ENCODE results near the gene RPP25.

Gene RPP25

DNA sequence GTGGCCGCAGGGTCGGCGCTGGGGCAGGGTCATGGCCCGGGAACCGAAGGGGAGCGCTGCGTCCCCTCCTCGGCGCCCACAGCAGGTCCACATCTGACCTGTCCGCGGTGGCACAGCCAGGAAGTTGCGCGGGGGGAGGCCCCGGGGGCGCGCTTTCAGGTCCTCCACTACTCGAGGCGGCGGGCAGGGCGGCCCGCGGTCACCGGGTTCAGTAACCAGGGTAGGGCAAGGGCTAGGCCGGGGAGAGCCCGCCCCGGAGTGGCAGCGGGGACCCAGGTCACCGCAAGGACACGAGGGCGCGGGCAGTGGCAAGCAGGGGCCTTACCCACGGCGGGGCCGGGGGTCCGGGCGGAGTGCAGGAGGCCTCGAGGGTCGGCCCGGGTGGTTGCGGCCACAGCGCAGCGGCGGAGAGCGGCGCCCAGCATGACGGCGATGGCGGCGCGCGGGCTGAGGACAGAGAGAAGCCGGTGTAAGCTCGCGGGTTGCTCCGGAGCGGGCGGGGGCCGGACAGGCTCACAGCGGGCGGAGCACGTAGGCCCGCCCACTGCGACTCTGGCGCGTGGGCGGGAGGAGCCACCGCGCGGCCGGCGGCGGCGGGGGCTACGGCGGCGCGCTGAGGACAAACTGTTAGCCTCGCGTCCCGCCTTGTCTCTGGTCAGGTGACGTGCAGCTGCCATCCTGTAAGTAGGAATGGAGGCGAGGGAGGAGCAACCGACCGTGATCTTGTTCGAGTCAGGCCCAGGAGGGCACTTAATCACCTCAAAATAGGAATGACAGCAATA, 18.8 kb downstream of the RPP25 start, which contains the start of gene COX5A (continued):
- TF ChIP-seq, protein P1, sequence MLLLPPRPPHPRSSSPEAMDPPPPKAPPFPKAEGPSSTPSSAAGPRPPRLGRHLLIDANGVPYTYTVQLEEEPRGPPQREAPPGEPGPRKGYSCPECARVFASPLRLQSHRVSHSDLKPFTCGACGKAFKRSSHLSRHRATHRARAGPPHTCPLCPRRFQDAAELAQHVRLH (tag by site-specific recombination; IDR thresholded peaks at IDR 0.05): peak; percentile 57
- TF ChIP-seq REPIN1 (tag by site-specific recombination; IDR thresholded peaks at IDR 0.05; ENCODE audit: low read depth) (peak; percentile 65; the same call in 1 of the 2 replicates), ZNF16 (tag by site-specific recombination; IDR thresholded peaks at IDR 0.05; ENCODE audit: low read depth) (peak; percentile 42; the same call in 1 of the 2 replicates), ZNF777 (tag by site-specific recombination; IDR thresholded peaks at IDR 0.05; ENCODE audit: borderline replicate concordance) (no peak; the same call in 1 of the 2 replicates), ZNF549 (tag by site-specific recombination; IDR thresholded peaks at IDR 0.05) (no peak), ZNF548 (tag by site-specific recombination; IDR thresholded peaks at IDR 0.05) (peak; percentile 19; the same call in 1 of the 2 replicates), ZNF423 (tag by site-specific recombination; IDR thresholded peaks at IDR 0.05) (peak; percentile 10; the same call in 1 of the 2 replicates), YY1 (tag by site-specific recombination; IDR thresholded peaks at IDR 0.05) (peak; percentile 88), BCL11B (tag by site-specific recombination; IDR thresholded peaks at IDR 0.05; ENCODE audit: low read depth) (peak; percentile 95; the same call in 1 of the 2 replicates), ZNF529 (tag by site-specific recombination; IDR thresholded peaks at IDR 0.05; ENCODE audit: insufficient replicate concordance) (no peak), ZNF416 (tag by site-specific recombination; IDR thresholded peaks at IDR 0.05) (no peak), ZNF175 (tag by site-specific recombination; IDR thresholded peaks at IDR 0.05) (no peak), ZNF707 (tag by site-specific recombination; IDR thresholded peaks at IDR 0.05) (no peak), ZNF837 (tag by site-specific recombination; IDR thresholded peaks at IDR 0.05) (no peak), MZF1 (tag by site-specific recombination; IDR thresholded peaks at IDR 0.05; ENCODE audit: borderline replicate concordance) (no peak), MYNN (tag by site-specific recombination; IDR thresholded peaks at IDR 0.05; ENCODE audit: borderline replicate concordance) (peak; percentile 44; the same call in 1 of the 2 replicates), ZNF184 (tag by site-specific recombination; IDR thresholded peaks at IDR 0.05) (peak; percentile 53; the same call in 1 of the 2 replicates), EGR2 (tag by site-specific recombination; IDR thresholded peaks at IDR 0.05; ENCODE audit: low read depth) (peak; percentile 54)
- TF ChIP-seq, protein P2, sequence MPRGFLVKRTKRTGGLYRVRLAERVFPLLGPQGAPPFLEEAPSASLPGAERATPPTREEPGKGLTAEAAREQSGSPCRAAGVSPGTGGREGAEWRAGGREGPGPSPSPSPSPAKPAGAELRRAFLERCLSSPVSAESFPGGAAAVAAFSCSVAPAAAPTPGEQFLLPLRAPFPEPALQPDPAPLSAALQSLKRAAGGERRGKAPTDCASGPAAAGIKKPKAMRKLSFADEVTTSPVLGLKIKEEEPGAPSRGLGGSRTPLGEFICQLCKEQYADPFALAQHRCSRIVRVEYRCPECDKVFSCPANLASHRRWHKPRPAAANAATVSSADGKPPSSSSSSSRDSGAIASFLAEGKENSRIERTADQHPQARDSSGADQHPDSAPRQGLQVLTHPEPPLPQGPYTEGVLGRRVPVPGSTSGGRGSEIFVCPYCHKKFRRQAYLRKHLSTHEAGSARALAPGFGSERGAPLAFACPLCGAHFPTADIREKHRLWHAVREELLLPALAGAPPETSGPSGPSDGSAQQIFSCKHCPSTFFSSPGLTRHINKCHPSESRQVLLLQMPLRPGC (tag by site-specific recombination; IDR thresholded peaks at IDR 0.05): no peak; the same call in 1 of the 2 replicates
- TF ChIP-seq, protein P3, sequence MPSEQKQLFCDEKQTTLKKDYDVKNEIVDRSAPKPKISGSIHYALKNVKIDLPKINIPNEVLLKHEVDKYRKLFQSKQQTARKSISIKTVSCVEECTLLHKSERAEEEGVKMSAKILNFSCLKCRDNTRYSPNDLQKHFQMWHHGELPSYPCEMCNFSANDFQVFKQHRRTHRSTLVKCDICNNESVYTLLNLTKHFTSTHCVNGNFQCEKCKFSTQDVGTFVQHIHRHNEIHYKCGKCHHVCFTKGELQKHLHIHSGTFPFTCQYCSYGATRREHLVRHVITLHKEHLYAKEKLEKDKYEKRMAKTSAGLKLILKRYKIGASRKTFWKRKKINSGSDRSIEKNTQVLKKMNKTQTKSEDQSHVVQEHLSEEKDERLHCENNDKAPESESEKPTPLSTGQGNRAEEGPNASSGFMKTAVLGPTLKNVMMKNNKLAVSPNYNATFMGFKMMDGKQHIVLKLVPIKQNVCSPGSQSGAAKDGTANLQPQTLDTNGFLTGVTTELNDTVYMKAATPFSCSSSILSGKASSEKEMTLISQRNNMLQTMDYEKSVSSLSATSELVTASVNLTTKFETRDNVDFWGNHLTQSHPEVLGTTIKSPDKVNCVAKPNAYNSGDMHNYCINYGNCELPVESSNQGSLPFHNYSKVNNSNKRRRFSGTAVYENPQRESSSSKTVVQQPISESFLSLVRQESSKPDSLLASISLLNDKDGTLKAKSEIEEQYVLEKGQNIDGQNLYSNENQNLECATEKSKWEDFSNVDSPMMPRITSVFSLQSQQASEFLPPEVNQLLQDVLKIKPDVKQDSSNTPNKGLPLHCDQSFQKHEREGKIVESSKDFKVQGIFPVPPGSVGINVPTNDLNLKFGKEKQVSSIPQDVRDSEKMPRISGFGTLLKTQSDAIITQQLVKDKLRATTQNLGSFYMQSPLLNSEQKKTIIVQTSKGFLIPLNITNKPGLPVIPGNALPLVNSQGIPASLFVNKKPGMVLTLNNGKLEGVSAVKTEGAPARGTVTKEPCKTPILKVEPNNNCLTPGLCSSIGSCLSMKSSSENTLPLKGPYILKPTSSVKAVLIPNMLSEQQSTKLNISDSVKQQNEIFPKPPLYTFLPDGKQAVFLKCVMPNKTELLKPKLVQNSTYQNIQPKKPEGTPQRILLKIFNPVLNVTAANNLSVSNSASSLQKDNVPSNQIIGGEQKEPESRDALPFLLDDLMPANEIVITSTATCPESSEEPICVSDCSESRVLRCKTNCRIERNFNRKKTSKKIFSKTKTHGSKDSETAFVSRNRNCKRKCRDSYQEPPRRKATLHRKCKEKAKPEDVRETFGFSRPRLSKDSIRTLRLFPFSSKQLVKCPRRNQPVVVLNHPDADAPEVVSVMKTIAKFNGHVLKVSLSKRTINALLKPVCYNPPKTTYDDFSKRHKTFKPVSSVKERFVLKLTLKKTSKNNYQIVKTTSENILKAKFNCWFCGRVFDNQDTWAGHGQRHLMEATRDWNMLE (tag by site-specific recombination; conservative IDR thresholded peaks at IDR 0.05; ENCODE audit: low read depth): no peak
- TF ChIP-seq, protein P4, sequence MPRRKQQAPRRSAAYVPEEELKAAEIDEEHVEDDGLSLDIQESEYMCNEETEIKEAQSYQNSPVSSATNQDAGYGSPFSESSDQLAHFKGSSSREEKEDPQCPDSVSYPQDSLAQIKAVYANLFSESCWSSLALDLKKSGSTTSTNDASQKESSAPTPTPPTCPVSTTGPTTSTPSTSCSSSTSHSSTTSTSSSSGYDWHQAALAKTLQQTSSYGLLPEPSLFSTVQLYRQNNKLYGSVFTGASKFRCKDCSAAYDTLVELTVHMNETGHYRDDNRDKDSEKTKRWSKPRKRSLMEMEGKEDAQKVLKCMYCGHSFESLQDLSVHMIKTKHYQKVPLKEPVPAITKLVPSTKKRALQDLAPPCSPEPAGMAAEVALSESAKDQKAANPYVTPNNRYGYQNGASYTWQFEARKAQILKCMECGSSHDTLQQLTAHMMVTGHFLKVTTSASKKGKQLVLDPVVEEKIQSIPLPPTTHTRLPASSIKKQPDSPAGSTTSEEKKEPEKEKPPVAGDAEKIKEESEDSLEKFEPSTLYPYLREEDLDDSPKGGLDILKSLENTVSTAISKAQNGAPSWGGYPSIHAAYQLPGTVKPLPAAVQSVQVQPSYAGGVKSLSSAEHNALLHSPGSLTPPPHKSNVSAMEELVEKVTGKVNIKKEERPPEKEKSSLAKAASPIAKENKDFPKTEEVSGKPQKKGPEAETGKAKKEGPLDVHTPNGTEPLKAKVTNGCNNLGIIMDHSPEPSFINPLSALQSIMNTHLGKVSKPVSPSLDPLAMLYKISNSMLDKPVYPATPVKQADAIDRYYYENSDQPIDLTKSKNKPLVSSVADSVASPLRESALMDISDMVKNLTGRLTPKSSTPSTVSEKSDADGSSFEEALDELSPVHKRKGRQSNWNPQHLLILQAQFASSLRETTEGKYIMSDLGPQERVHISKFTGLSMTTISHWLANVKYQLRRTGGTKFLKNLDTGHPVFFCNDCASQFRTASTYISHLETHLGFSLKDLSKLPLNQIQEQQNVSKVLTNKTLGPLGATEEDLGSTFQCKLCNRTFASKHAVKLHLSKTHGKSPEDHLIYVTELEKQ (tag by site-specific recombination; IDR thresholded peaks at IDR 0.05; ENCODE audit: borderline replicate concordance): no peak
- TF ChIP-seq, protein P5, sequence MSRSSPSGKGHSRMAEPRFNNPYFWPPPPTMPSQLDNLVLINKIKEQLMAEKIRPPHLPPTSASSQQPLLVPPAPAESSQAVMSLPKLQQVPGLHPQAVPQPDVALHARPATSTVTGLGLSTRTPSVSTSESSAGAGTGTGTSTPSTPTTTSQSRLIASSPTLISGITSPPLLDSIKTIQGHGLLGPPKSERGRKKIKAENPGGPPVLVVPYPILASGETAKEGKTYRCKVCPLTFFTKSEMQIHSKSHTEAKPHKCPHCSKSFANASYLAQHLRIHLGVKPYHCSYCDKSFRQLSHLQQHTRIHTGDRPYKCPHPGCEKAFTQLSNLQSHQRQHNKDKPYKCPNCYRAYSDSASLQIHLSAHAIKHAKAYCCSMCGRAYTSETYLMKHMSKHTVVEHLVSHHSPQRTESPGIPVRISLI (tag by site-specific recombination; IDR thresholded peaks at IDR 0.05): no peak
- TF ChIP-seq, protein P6, sequence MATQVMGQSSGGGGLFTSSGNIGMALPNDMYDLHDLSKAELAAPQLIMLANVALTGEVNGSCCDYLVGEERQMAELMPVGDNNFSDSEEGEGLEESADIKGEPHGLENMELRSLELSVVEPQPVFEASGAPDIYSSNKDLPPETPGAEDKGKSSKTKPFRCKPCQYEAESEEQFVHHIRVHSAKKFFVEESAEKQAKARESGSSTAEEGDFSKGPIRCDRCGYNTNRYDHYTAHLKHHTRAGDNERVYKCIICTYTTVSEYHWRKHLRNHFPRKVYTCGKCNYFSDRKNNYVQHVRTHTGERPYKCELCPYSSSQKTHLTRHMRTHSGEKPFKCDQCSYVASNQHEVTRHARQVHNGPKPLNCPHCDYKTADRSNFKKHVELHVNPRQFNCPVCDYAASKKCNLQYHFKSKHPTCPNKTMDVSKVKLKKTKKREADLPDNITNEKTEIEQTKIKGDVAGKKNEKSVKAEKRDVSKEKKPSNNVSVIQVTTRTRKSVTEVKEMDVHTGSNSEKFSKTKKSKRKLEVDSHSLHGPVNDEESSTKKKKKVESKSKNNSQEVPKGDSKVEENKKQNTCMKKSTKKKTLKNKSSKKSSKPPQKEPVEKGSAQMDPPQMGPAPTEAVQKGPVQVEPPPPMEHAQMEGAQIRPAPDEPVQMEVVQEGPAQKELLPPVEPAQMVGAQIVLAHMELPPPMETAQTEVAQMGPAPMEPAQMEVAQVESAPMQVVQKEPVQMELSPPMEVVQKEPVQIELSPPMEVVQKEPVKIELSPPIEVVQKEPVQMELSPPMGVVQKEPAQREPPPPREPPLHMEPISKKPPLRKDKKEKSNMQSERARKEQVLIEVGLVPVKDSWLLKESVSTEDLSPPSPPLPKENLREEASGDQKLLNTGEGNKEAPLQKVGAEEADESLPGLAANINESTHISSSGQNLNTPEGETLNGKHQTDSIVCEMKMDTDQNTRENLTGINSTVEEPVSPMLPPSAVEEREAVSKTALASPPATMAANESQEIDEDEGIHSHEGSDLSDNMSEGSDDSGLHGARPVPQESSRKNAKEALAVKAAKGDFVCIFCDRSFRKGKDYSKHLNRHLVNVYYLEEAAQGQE (tag by site-specific recombination; IDR thresholded peaks at IDR 0.05): peak; percentile 48

Measured in HEK293 (cell line).